GM12875 (cell line): ENCODE measurements around the gene CENPB.

ENCODE experiments used
- H3K4me3 ChIP-seq: one replicate; pipeline ENCODE4 v1.5.1; 2011; ENCODE audit warnings: low read depth, low read length, control low read depth
- CTCF ChIP-seq: IDR thresholded peaks from 2 replicates; pipeline ENCODE4 v1.5.1; 2011; ENCODE audit warnings: low read depth, mild to moderate bottlenecking, control low read depth, inconsistent platforms, low read length, moderate library complexity, borderline replicate concordance; ENCODE audit not compliant: insufficient read depth

CENPB gene

GRCh38 chr20:3821996-3822395, 35.5 kb upstream of the CENPB start:
- TF ChIP-seq CTCF, result no peak
- H3K4me3 ChIP-seq, result no peak overlapping the region

- no peak for TF ChIP-seq CTCF
- peak overlapping the region; percentile 77 for H3K4me3 ChIP-seq
Measured at GRCh38 chr20:3820901-3821727, 34.6 kb upstream of the CENPB start.

- H3K4me3 ChIP-seq, result peak within 1 kb of the TSS; percentile 77
- TF ChIP-seq CTCF, result peak; percentile 98
Measured at GRCh38 chr20:3820048-3820900, 33.7 kb upstream of the CENPB start, which contains the start of gene AP5S1. Gene AP5S1, plus strand, starts transcription at chr20:3820547. Its CDS starts 1,571 bp downstream, at chr20:3822118.

- no peak for TF ChIP-seq CTCF
- H3K4me3 ChIP-seq, result peak overlapping the region; percentile 77
Measured at GRCh38 chr20:3819411-3820047, 33.0 kb upstream of the CENPB start.

GRCh38 chr20:3818155-3819151, 31.9 kb upstream of the CENPB start:
- TF ChIP-seq CTCF, result peak; percentile 69
- H3K4me3 ChIP-seq, result no peak overlapping the region

- TF ChIP-seq CTCF, result no peak
- H3K4me3 ChIP-seq, result no peak overlapping the region
Measured at GRCh38 chr20:3815703-3816315, 29.3 kb upstream of the CENPB start.
